Gastrocnemius medialis (tissue), 4 donors: ENCODE results near the gene PI16. TPM values are rescaled to one million over a fixed set of nuclear protein-coding genes. Genes with fewer than 3 reads are reported as not detected.

Experiments
- ATAC-seq, 2 donors: fragments of 150-250 bp; one replicate each; pipeline ENCODE4 v1.9.1; 2016
- DNase-seq, 2 donors: peaks; one replicate each; pipeline ENCODE4 v3.0.0-alpha.2; 2019
- H3K27ac ChIP-seq, 4 donors: fragments of 200-600 bp; sonication (generic); 1 replicate in 1 of 4; 2 replicates in 3 of 4; pipeline ENCODE4 v1.5.1; 2016 to 2018; ENCODE audit warnings: mild to moderate bottlenecking in 2 of 4, moderate library complexity in 1 of 4
- H3K27me3 ChIP-seq, 3 donors: fragments of 200-600 bp; sonication (generic) in 2 of 3; 1 replicate in 1 of 3; 2 replicates in 2 of 3; pipeline versions ENCODE4 v1.5.1 to v1.6.0; 2016 to 2019; ENCODE audit warnings: mild to moderate bottlenecking in 1 of 3, moderate library complexity in 1 of 3
- H3K36me3 ChIP-seq, 2 donors: fragments of 200-600 bp; sonication (generic) in 1 of 2; one replicate each; pipeline ENCODE4 v1.5.1; 2017 to 2018
- H3K4me1 ChIP-seq, 2 donors: fragments of 200-600 bp; sonication (generic) in 1 of 2; one replicate each; pipeline ENCODE4 v1.5.1; 2016 to 2017; ENCODE audit warnings: mild to moderate bottlenecking in 2 of 2
- H3K4me3 ChIP-seq, 4 donors: fragments of 200-600 bp; sonication (generic) in 3 of 4; 1 replicate in 1 of 4; 2 replicates in 3 of 4; pipeline ENCODE4 v1.5.1; 2016 to 2019; ENCODE audit warnings: mild to moderate bottlenecking in 2 of 4
- H3K9me3 ChIP-seq, 3 donors: fragments of 200-600 bp; sonication (generic) in 2 of 3; 1 replicate in 1 of 3; 2 replicates in 2 of 3; pipeline ENCODE4 v1.5.1; 2016 to 2019
- POLR2A ChIP-seq, 2 donors: fragments of 450-650 bp; IDR thresholded peaks; one replicate each; pipeline ENCODE4 v1.6.1; 2017; ENCODE audit warnings: antibody characterized with exemption in 2 of 2, mild to moderate bottlenecking in 2 of 2, moderate library complexity in 2 of 2
- in situ Hi-C, 4 donors: fragments of 200-750 bp; cut with MboI; loops; one replicate each; pipeline versions ENCODE4 v1.15.0 to v1.8.0; 2017; ENCODE audit warnings: low sequenced_read_pairs in 4 of 4
- intact Hi-C: fragments of 100-400 bp; cut with DNase I; formaldehyde crosslinking; loops from one replicate; pipeline ENCODE4 v1.15.1; 2023; ENCODE audit warnings: low total_unique reads
- total RNA-seq, 4 donors: library from RNA; depleted of rRNA; stranded (reverse); fragments of >200 nt; gene quantifications; one replicate each; pipeline versions ENCODE4 v1.1.0 to v1.2.3, GENCODE V29; 2016
- TF ChIP-seq, protein P1 (sequence below), 5 experiments: fragments of 450-650 bp in 3 of 5; fragments of 200-600 bp in 2 of 5; sonication (generic) in 2 of 5; IDR thresholded peaks in 4 of 5; conservative IDR thresholded peaks in 1 of 5; 1 replicate in 4 of 5; 2 replicates in 1 of 5; pipeline ENCODE4 v1.5.1; 2016 to 2019; ENCODE audit warnings: antibody characterized with exemption in 5 of 5, mild to moderate bottlenecking in 3 of 5, moderate library complexity in 3 of 5

The PI16 gene
- total RNA-seq, 4 donors from 2014 or later: 0.87 to 3.2 (median 2.5) TPM

DNA sequence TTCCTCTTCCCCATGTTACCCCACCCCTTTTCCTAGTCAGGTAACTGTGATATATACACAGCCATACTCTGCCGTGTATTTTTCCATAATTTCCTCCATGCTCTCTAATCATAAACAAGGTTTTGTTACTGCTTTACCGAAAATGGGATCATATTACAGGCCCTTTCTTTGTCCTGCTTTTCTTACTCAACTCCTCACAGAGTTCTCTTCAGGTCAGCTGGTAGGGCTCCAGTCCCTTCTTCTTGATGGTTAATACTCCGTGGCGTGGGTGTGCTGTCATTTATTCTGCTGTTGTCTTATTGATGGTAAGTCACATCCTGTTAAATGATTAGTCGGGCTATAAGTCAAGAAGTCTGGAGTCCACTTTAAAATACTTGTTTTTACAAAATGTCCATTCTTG is 24.9 kb upstream of the PI16 start:
- Histone ChIP-seq H3K27ac (peak overlapping the region; percentile 72 to 89 (median 80)), H3K4me1 (peaks cover 38 to 40% of the 10 kb centered on the region in 2 donors), H3K9me3 (no peaks in the 10 kb centered on the region), H3K36me3 (peaks cover 0 to 11% of the 10 kb centered on the region in 2 donors), H3K4me3 (no peak overlapping the region), H3K27me3 (no peaks in the 10 kb centered on the region)
- intact Hi-C loops: loop anchor here (2.0 kb wide), 1 partner anchor 51 kb away; no protein-coding TSS in a partner anchor
- TF ChIP-seq POLR2A (IDR thresholded peaks at IDR 0.05): no peak
- TF ChIP-seq, protein P1, sequence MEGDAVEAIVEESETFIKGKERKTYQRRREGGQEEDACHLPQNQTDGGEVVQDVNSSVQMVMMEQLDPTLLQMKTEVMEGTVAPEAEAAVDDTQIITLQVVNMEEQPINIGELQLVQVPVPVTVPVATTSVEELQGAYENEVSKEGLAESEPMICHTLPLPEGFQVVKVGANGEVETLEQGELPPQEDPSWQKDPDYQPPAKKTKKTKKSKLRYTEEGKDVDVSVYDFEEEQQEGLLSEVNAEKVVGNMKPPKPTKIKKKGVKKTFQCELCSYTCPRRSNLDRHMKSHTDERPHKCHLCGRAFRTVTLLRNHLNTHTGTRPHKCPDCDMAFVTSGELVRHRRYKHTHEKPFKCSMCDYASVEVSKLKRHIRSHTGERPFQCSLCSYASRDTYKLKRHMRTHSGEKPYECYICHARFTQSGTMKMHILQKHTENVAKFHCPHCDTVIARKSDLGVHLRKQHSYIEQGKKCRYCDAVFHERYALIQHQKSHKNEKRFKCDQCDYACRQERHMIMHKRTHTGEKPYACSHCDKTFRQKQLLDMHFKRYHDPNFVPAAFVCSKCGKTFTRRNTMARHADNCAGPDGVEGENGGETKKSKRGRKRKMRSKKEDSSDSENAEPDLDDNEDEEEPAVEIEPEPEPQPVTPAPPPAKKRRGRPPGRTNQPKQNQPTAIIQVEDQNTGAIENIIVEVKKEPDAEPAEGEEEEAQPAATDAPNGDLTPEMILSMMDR (IDR thresholded peaks at IDR 0.05 in 4 of 5, conservative IDR thresholded peaks at IDR 0.05 in 1 of 5): no peak
- peak in 1 of 2 donors; percentile 54 for DNase-seq
- in situ Hi-C loops: no loop called here
- ATAC-seq: peak; percentile 47 to 55

DNA sequence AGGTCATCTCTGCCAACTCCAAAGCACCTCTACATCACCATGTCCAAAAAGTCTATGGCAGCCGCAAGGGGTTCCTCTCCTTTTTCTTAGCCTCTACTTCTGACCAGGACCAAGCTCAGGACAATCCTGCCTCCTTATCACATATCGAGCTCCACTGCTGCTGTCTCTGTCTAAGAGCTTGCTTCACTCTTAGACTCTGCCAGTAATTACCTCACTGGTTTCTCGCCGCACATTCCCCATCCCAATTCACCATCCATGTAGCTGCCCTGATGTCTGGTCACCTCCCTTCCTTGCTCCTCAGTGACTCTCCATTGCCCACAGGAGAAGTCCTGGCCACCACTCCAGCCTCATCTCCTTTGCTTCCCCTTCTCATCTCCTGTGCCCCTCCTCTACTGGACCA is 24.1 kb upstream of the PI16 start:
- Histone ChIP-seq H3K4me3 (no peak overlapping the region), H3K4me1 (peaks cover 38 to 40% of the 10 kb centered on the region in 2 donors), H3K36me3 (peaks cover 0 to 3% of the 10 kb centered on the region in 2 donors), H3K9me3 (no peaks in the 10 kb centered on the region), H3K27me3 (no peaks in the 10 kb centered on the region), H3K27ac (peak overlapping the region in 2 of 4 donors; percentile 7 to 89)
- no peak for DNase-seq
- in situ Hi-C loops: no loop called here
- TF ChIP-seq, protein P1 (IDR thresholded peaks at IDR 0.05 in 4 of 5, conservative IDR thresholded peaks at IDR 0.05 in 1 of 5): no peak
- no peak for TF ChIP-seq POLR2A (IDR thresholded peaks at IDR 0.05)
- intact Hi-C loops: no loop called here
- no peak for ATAC-seq

DNA sequence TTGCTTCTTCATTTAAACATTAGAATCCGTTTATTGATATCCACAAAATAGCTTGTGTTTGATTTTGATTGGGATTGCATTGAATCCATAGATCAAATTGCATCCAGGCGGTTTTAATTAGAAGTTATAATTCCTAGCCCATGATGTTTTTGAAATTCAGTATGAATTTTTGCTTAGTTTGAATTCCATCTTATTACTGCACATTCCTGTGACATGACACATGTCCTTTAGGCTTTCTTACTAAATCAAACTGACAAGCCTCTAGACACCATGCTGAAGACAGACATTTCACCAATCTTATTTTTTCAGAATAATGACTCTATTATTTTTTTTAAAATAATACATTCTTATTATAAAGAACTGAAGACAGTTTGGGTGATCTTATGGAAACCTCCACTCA is 21.4 kb upstream of the PI16 start:
- ATAC-seq (no peak), DNase-seq (no peak)
- no peak overlapping the region for H3K27ac ChIP-seq
- intact Hi-C loops: no loop called here
- H3K36me3 ChIP-seq: no peaks in the 10 kb centered on the region
- H3K9me3 ChIP-seq: no peaks in the 10 kb centered on the region
- no peak for TF ChIP-seq POLR2A (IDR thresholded peaks at IDR 0.05)
- TF ChIP-seq, protein P1 (IDR thresholded peaks at IDR 0.05 in 4 of 5, conservative IDR thresholded peaks at IDR 0.05 in 1 of 5): no peak
- no peak overlapping the region for H3K4me3 ChIP-seq
- peaks cover 24 to 27% of the 10 kb centered on the region in 2 donors for H3K4me1 ChIP-seq
- in situ Hi-C loops: no loop called here
- H3K27me3 ChIP-seq: no peaks in the 10 kb centered on the region

DNA sequence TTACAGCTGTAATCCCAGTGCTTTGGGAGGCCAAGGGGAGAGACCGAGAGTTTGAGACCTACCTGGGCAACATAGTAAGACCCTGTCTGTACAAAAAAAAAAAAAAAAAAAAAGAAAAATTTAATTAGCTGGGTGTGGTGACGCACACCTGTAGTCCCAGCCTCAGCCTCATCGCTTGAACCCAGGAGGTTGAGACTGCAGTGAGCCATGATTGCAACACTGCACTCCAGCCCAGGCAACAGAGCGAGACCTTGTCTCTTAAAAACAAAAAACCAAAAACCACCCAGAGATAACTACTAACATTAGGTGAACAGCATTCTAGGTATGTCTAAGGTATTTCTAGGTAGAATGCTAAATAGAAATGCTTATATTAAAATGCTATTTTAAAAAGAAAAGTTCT is 21.0 kb upstream of the PI16 start:
- peaks cover 20 to 23% of the 10 kb centered on the region in 2 donors for H3K4me1 ChIP-seq
- in situ Hi-C loops (no loop called here), intact Hi-C loops (no loop called here)
- no peaks in the 10 kb centered on the region for H3K36me3 ChIP-seq
- no peaks in the 10 kb centered on the region for H3K27me3 ChIP-seq
- H3K9me3 ChIP-seq: no peaks in the 10 kb centered on the region
- no peak overlapping the region for H3K4me3 ChIP-seq
- ATAC-seq (no peak), DNase-seq (no peak)
- TF ChIP-seq, protein P1 (IDR thresholded peaks at IDR 0.05 in 4 of 5, conservative IDR thresholded peaks at IDR 0.05 in 1 of 5): no peak
- TF ChIP-seq POLR2A (IDR thresholded peaks at IDR 0.05): no peak
- no peak overlapping the region for H3K27ac ChIP-seq

DNA sequence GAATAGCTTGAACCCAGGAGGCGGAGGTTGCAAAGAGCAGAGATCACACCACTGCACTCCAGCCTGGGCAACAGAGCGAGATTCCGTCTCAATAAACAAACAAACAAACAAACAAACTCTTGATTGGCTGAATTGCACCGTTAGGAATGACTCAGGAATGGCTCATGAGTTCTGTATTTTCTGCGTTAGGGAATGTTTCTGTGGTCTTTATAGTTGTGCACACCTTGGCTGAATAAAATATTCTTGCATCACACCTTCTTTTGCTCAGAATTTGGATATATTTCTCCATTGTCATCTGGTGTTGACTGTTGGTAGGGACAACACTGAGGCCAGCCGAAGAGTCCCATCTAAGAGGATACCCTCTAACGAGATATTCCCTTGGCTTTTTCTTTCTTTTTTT is 19.6 kb upstream of the PI16 start:
- ATAC-seq (no peak), DNase-seq (no peak)
- Histone ChIP-seq H3K4me1 (peaks cover 6 to 9% of the 10 kb centered on the region in 2 donors), H3K4me3 (no peak overlapping the region), H3K27me3 (no peaks in the 10 kb centered on the region), H3K36me3 (no peaks in the 10 kb centered on the region), H3K27ac (no peak overlapping the region), H3K9me3 (no peaks in the 10 kb centered on the region)
- TF ChIP-seq, protein P1 (IDR thresholded peaks at IDR 0.05 in 4 of 5, conservative IDR thresholded peaks at IDR 0.05 in 1 of 5): no peak
- no peak for TF ChIP-seq POLR2A (IDR thresholded peaks at IDR 0.05)
- intact Hi-C loops (no loop called here), in situ Hi-C loops (no loop called here)
